ENCODE results near the gene FCHSD1. TPM values are rescaled to one million over a fixed set of nuclear protein-coding genes. Genes with fewer than 3 reads are reported as not detected.

FCHSD1 gene
- total RNA-seq, 1 experiment from 2014 or later: 23.1 TPM

DNA sequence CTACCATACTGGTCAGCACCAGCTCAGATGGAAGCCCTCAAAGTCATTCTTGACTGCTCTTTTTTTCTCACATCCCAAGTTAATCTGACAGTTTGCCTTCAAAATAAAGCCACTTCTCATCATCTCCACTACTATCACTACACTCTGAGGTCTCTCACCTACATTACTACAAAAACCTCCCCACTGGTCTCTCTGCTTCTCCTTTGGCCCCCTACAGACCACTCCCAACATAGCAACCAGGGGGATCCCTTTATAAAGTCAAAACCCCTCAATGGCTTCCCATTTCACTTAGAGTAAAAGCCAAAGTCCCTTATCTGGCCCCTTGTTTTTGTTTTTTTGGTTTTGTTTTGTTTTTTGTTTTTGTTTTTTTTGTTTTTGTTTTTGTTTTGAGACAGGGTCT is 26.2 kb upstream of the FCHSD1 start:
- H3K9me3 Mint-ChIP-seq: peaks cover 0 to 4% of the 10 kb centered on the region in 2 experiments; a peak in 1 of 5 replicates
- Histone ChIP-seq H4K91ac (ENCODE audit: insufficient read length, low read depth, low read length) (no peak overlapping the region), H3K27me3 (ENCODE audit: insufficient read depth, low read length) (no peaks in the 10 kb centered on the region), H3K4me2 (ENCODE audit: insufficient read depth, insufficient read length, low read length) (no peak overlapping the region), H4K8ac (replicated peaks; ENCODE audit: insufficient read length, low read depth, low read length) (no peak overlapping the region), H3K4ac (ENCODE audit: low read depth, low read length) (no peak overlapping the region), H3T11ph (ENCODE audit: low read length) (no peak overlapping the region), H3K14ac (ENCODE audit: insufficient read depth, low read length) (no peak overlapping the region), H3K9ac (ENCODE audit: extremely low read depth, insufficient read length, low read length) (no peak overlapping the region), H2AK5ac (ENCODE audit: insufficient read length, low read length) (no peak overlapping the region), H3K23ac (ENCODE audit: insufficient read length, low read depth, low read length) (no peak overlapping the region), H2BK5ac (ENCODE audit: insufficient read length, low read length) (no peak overlapping the region), H3K4me1 (ENCODE audit: insufficient read depth, low read length) (peaks cover 6% of the 10 kb centered on the region), H2BK20ac (ENCODE audit: low read depth, low read length, poor library complexity, severe bottlenecking) (no peak overlapping the region), H3K79me2 (ENCODE audit: insufficient read depth, low read length) (no peaks in the 10 kb centered on the region), H2BK15ac (ENCODE audit: low read depth, low read length) (no peak overlapping the region), H2AFZ (ENCODE audit: low read length) (no peak overlapping the region), H2BK120ac (ENCODE audit: low read depth, low read length, poor library complexity, severe bottlenecking) (no peak overlapping the region), H3K56ac (ENCODE audit: insufficient read length, low read depth, low read length) (no peak overlapping the region), H3K9me3 (ENCODE audit: control insufficient read depth, low read depth, low read length) (no peaks in the 10 kb centered on the region), H3K27ac (ENCODE audit: insufficient read length, low read depth, low read length) (no peak overlapping the region), H4K5ac (ENCODE audit: insufficient read length, low read depth, low read length) (no peak overlapping the region), H3K23me2 (ENCODE audit: insufficient read length, low read depth, low read length, poor library complexity, severe bottlenecking) (peaks cover 9% of the 10 kb centered on the region), H2BK12ac (ENCODE audit: insufficient read length, low read depth, low read length) (no peak overlapping the region), H4K20me1 (ENCODE audit: control insufficient read depth, insufficient read depth, insufficient read length) (no peaks in the 10 kb centered on the region), H3K79me1 (ENCODE audit: insufficient read depth, low read depth, low read length, poor library complexity, severe bottlenecking) (no peaks in the 10 kb centered on the region), H3K18ac (ENCODE audit: insufficient read length, low read depth, low read length) (no peak overlapping the region)
- TF ChIP-seq, protein P1, sequence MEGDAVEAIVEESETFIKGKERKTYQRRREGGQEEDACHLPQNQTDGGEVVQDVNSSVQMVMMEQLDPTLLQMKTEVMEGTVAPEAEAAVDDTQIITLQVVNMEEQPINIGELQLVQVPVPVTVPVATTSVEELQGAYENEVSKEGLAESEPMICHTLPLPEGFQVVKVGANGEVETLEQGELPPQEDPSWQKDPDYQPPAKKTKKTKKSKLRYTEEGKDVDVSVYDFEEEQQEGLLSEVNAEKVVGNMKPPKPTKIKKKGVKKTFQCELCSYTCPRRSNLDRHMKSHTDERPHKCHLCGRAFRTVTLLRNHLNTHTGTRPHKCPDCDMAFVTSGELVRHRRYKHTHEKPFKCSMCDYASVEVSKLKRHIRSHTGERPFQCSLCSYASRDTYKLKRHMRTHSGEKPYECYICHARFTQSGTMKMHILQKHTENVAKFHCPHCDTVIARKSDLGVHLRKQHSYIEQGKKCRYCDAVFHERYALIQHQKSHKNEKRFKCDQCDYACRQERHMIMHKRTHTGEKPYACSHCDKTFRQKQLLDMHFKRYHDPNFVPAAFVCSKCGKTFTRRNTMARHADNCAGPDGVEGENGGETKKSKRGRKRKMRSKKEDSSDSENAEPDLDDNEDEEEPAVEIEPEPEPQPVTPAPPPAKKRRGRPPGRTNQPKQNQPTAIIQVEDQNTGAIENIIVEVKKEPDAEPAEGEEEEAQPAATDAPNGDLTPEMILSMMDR (conservative IDR thresholded peaks at IDR 0.05): peak; percentile 73
- peak overlapping the region in 1 of 2 experiments; percentile 10; a peak in 1 of 5 replicates for H3K4me3 Mint-ChIP-seq
- peak; percentile 62 for DNase-seq
- peaks cover 44 to 48% of the 10 kb centered on the region in 2 experiments for H3K4me1 Mint-ChIP-seq
- H3K27me3 Mint-ChIP-seq (ENCODE audit: low read depth): no peaks in the 10 kb centered on the region; the same call in 1 of the 2 replicates
- peaks cover 23 to 26% (median 24%) of the 10 kb centered on the region in 3 experiments for H3K36me3 Mint-ChIP-seq (ENCODE audit: insufficient read depth in 1 of 3, low read depth in 3 of 3)
- H3K27ac Mint-ChIP-seq: no peak overlapping the region
